B cell (primary cell): ENCODE results near the gene SLC4A2. TPM values are rescaled to one million over a fixed set of nuclear protein-coding genes. Genes with fewer than 3 reads are reported as not detected.

ENCODE experiments used
- ATAC-seq: fragments of 200-7000 bp; cut with Tn5 transposase; one replicate; pipeline ENCODE4 v1.10.0; 2021; ENCODE audit warnings: low read depth, mild to moderate bottlenecking, moderate number of reproducible peaks, moderate library complexity
- CTCF ChIA-PET: fragments of 350-600 bp; sonication (Branson Sonifier 250); formaldehyde crosslinking; loops from one replicate; lab custom pipeline; 2021; ENCODE audit warnings: antibody characterized with exemption, inconsistent platforms; lab: Charles Lee
- POLR2A ChIA-PET: fragments of 350-600 bp; sonication (Branson Sonifier 250); formaldehyde crosslinking; loops from one replicate; lab custom pipeline; 2021; ENCODE audit warnings: antibody characterized with exemption; lab: Charles Lee
- DNase-seq: peaks from one replicate; pipeline ENCODE4 v3.0.0; 2013
- H2AFZ ChIP-seq: 2 replicates; pipeline ENCODE4 v1.6.1; 2012; ENCODE audit warnings: mild to moderate bottlenecking, low read depth, low read length; ENCODE audit not compliant: insufficient read depth, poor library complexity, severe bottlenecking
- H3K27ac ChIP-seq, 2 donors: 1 replicate in 1 of 2; 2 replicates in 1 of 2; pipeline ENCODE4 v1.5.1; 2012 to 2013; ENCODE audit warnings: low read length in 2 of 2, mild to moderate bottlenecking in 2 of 2, moderate library complexity in 1 of 2
- H3K27me3 ChIP-seq, 4 experiments: fragments of 200-600 bp in 1 of 4; sonication (generic) in 1 of 4; replicated peaks in 1 of 4; 1 replicate in 2 of 4; 2 replicates in 2 of 4; pipeline versions ENCODE4 v1.6.1 to v1.7.0; 2013 to 2016; ENCODE audit warnings: low read length in 3 of 4, mild to moderate bottlenecking in 2 of 4, mixed read lengths in 1 of 4, moderate library complexity in 1 of 4; ENCODE audit not compliant: insufficient read depth in 4 of 4, control insufficient read depth in 3 of 4; ENCODE audit errors: control extremely low read depth in 1 of 4
- H3K36me3 ChIP-seq, 2 experiments: replicated peaks in 1 of 2; 1 replicate in 1 of 2; 2 replicates in 1 of 2; pipeline versions ENCODE4 v1.6.1 to v1.7.1; 2013; ENCODE audit warnings: low read length in 1 of 2; ENCODE audit not compliant: insufficient read depth in 2 of 2, control insufficient read depth in 1 of 2; ENCODE audit errors: control extremely low read depth in 1 of 2, extremely low read depth in 1 of 2
- H3K4me1 ChIP-seq, 2 donors: fragments of 200-600 bp in 1 of 2; sonication (generic) in 1 of 2; 1 replicate in 1 of 2; 2 replicates in 1 of 2; pipeline versions ENCODE4 v1.5.1 to v1.6.1; 2013 to 2017; ENCODE audit warnings: low read length in 2 of 2; ENCODE audit not compliant: control insufficient read depth in 2 of 2, insufficient read depth in 2 of 2
- H3K4me2 ChIP-seq: replicated peaks from 2 replicates; pipeline ENCODE3; 2012; ENCODE audit warnings: mild to moderate bottlenecking, low read depth, low read length; ENCODE audit not compliant: poor library complexity, severe bottlenecking
- H3K4me3 ChIP-seq, 5 experiments: fragments of 200-600 bp in 1 of 5; sonication (generic) in 1 of 5; 1 replicate in 3 of 5; 2 replicates in 2 of 5; pipeline versions ENCODE4 v1.5.1 to v1.7.0; 2011 to 2016; ENCODE audit warnings: low read length in 4 of 5, mild to moderate bottlenecking in 4 of 5, low read depth in 2 of 5, control low read depth in 1 of 5, moderate library complexity in 1 of 5; ENCODE audit not compliant: insufficient read depth in 1 of 5; ENCODE audit errors: control extremely low read depth in 1 of 5, extremely low read depth in 1 of 5
- H3K79me2 ChIP-seq: fragments of 200-600 bp; sonication (generic); one replicate; pipeline ENCODE4 v1.6.0; 2016; ENCODE audit warnings: low read length; ENCODE audit not compliant: control insufficient read depth, insufficient read depth
- H3K9ac ChIP-seq: fragments of 200-600 bp; sonication (generic); 2 replicates; pipeline ENCODE4 v1.6.1; 2017; ENCODE audit warnings: mild to moderate bottlenecking, low read length, moderate library complexity
- H3K9me3 ChIP-seq, 3 donors: one replicate each; pipeline versions ENCODE4 v1.6.1 to v1.7.1; 2013; ENCODE audit warnings: low read length in 2 of 3; ENCODE audit not compliant: control insufficient read depth in 2 of 3, insufficient read depth in 1 of 3; ENCODE audit errors: control extremely low read depth in 1 of 3
- H4K20me1 ChIP-seq: 2 replicates; pipeline ENCODE4 v1.6.0; 2012; ENCODE audit warnings: mild to moderate bottlenecking, low read length; ENCODE audit not compliant: insufficient read depth, control insufficient read depth, poor library complexity, severe bottlenecking
- H3K27ac Mint-ChIP-seq: one replicate; pipeline ENCODE4 v1.8.0; 2021; ENCODE audit warnings: mixed read lengths
- H3K27me3 Mint-ChIP-seq: one replicate; pipeline ENCODE4 v1.8.0; 2021; ENCODE audit warnings: mixed read lengths
- H3K4me1 Mint-ChIP-seq: one replicate; pipeline ENCODE4 v1.8.0; 2021; ENCODE audit warnings: mixed read lengths
- H3K4me3 Mint-ChIP-seq: one replicate; pipeline ENCODE4 v1.8.0; 2021; ENCODE audit warnings: mixed read lengths
- H3K9me3 Mint-ChIP-seq: one replicate; pipeline ENCODE4 v1.8.0; 2022; ENCODE audit warnings: mixed read lengths; ENCODE audit not compliant: insufficient read depth
- EZH2 ChIP-seq: IDR thresholded peaks from 2 replicates; pipeline ENCODE4 v1.6.1; 2012; ENCODE audit warnings: borderline replicate concordance, low read depth, mild to moderate bottlenecking, moderate library complexity, low read length; ENCODE audit not compliant: insufficient read depth, poor library complexity, severe bottlenecking
- WGBS: methylation state at CpG from one replicate; pipeline ENCODE4 v1.1.5; 2013; ENCODE audit warnings: missing lambda C conversion rate; ENCODE audit not compliant: insufficient coverage; 5-methylcytosine and 5-hydroxymethylcytosine counted together
- intact Hi-C: fragments of 100-400 bp; cut with micrococcal nuclease; formaldehyde crosslinking; loops from one replicate; pipeline ENCODE4 v1.10.0; 2022
- polyA plus RNA-seq: library from polyadenylated mRNA; depleted of rRNA; stranded (reverse); fragments of >200 nt; gene quantifications from 2 replicates; pipeline ENCODE4 v1.2.3, GENCODE V29; 2012
- total RNA-seq, 2 donors: library from RNA; stranded (reverse); fragments of 120-200 nt in 1 of 2; gene quantifications; 1 replicate in 1 of 2; 2 replicates in 1 of 2; pipeline versions ENCODE4 v1.2.3 to v1.2.4, GENCODE V29; 2013 to 2022
- TF ChIP-seq, protein P1 (sequence below): fragments of 200-600 bp; IDR thresholded peaks from one replicate; pipeline ENCODE4 v1.8.0; 2022; ENCODE audit warnings: antibody characterized with exemption, mild to moderate bottlenecking

Gene SLC4A2
- total and polyA plus RNA-seq, 2 donors (not counting 1 experiment from before 2014, with no cell fraction given) = 82.8 to 113 TPM

GRCh38 chr7:151056666-151057505, 2.5 kb upstream of the SLC4A2 start:
- 67% methylated on average over 23 of the region's 29 CpGs for WGBS
- POLR2A ChIA-PET = no interaction called here
- peaks cover 40% of the 10 kb centered on the region for H3K4me1 Mint-ChIP-seq
- H3K79me2 ChIP-seq = peaks cover 30% of the 10 kb centered on the region
- no peaks in the 10 kb centered on the region for H3K36me3 ChIP-seq
- peaks cover 6% of the 10 kb centered on the region for H3K27me3 Mint-ChIP-seq
- H3K4me1 ChIP-seq = peaks cover 26 to 40% of the 10 kb centered on the region in 2 donors
- H3K4me3 Mint-ChIP-seq = peak overlapping the region; percentile 96
- intact Hi-C loops = loop anchor here (1.0 to 5.0 kb wide), 2 partner anchors 45 to 170 kb away; partner anchors contain the start of gene ABCF2
- peak overlapping the region; percentile 89 for H3K9ac ChIP-seq
- no peaks in the 10 kb centered on the region for H3K9me3 ChIP-seq
- H3K4me3 ChIP-seq = peak overlapping the region; percentile 72 to 91 (median 85)
- H4K20me1 ChIP-seq = peaks cover 21% of the 10 kb centered on the region
- DNase-seq = no peak
- H3K27ac Mint-ChIP-seq = peak overlapping the region; percentile 68
- CTCF ChIA-PET = interaction anchor here (1.6 kb wide), 1 partner anchor 38 kb away, joined by 4 read pairs; no protein-coding TSS in a partner anchor
- H3K4me2 ChIP-seq = peak overlapping the region; percentile 100
- H3K9me3 Mint-ChIP-seq = no peaks in the 10 kb centered on the region
- peaks cover 0 to 5% (median under 1%) of the 10 kb centered on the region in 4 experiments for H3K27me3 ChIP-seq
- no peak overlapping the region for H3K27ac ChIP-seq
- no peak for ATAC-seq
- TF ChIP-seq EZH2 = no peak
- TF ChIP-seq, protein P1, sequence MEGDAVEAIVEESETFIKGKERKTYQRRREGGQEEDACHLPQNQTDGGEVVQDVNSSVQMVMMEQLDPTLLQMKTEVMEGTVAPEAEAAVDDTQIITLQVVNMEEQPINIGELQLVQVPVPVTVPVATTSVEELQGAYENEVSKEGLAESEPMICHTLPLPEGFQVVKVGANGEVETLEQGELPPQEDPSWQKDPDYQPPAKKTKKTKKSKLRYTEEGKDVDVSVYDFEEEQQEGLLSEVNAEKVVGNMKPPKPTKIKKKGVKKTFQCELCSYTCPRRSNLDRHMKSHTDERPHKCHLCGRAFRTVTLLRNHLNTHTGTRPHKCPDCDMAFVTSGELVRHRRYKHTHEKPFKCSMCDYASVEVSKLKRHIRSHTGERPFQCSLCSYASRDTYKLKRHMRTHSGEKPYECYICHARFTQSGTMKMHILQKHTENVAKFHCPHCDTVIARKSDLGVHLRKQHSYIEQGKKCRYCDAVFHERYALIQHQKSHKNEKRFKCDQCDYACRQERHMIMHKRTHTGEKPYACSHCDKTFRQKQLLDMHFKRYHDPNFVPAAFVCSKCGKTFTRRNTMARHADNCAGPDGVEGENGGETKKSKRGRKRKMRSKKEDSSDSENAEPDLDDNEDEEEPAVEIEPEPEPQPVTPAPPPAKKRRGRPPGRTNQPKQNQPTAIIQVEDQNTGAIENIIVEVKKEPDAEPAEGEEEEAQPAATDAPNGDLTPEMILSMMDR = no peak
- H2AFZ ChIP-seq = peak overlapping the region; percentile 98
